ENCODE measurements around the gene MAOB. TPM values are rescaled to one million over a fixed set of nuclear protein-coding genes. Genes with fewer than 3 reads are reported as not detected.

MAOB gene
- total and polyA plus RNA-seq, 9 of the 15 experiments (the other 6 are each of a cell fraction or from before 2014, with no cell fraction given): 0.05 to 0.09 TPM; not detected in 7

- TF ChIP-seq, protein P1, sequence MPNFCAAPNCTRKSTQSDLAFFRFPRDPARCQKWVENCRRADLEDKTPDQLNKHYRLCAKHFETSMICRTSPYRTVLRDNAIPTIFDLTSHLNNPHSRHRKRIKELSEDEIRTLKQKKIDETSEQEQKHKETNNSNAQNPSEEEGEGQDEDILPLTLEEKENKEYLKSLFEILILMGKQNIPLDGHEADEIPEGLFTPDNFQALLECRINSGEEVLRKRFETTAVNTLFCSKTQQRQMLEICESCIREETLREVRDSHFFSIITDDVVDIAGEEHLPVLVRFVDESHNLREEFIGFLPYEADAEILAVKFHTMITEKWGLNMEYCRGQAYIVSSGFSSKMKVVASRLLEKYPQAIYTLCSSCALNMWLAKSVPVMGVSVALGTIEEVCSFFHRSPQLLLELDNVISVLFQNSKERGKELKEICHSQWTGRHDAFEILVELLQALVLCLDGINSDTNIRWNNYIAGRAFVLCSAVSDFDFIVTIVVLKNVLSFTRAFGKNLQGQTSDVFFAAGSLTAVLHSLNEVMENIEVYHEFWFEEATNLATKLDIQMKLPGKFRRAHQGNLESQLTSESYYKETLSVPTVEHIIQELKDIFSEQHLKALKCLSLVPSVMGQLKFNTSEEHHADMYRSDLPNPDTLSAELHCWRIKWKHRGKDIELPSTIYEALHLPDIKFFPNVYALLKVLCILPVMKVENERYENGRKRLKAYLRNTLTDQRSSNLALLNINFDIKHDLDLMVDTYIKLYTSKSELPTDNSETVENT (CRISPR knock-in tag; IDR thresholded peaks at IDR 0.05): no peak
Observed at GRCh38 chrX:43853225-43853828, 28.9 kb downstream of the MAOB start (continued).

DNA sequence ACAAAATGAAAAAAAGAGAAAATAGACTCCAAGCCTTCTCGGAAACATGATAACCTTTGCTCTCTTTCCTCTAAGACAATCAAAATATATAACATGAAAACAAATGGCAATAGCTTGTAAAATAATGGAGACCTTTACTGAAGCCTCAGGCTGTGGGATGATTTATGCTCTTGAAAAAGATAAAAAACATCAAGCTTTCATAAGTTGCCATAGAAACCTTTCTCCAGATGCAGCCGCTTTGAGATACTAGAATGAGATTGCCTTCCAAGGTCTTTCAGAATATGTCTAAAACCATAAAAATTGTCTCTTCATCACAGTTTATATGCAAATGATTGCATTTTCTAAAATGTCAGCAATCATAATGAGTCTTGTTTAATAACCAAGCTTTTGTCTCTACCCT is 31.6 kb downstream of the MAOB start:
- H3K79me2 ChIP-seq (ENCODE audit: control insufficient read depth, insufficient read depth, low read length): no peaks in the 10 kb centered on the region
- H3K27ac ChIP-seq (ENCODE audit: extremely low read depth, low read depth, low read length): no peak overlapping the region
- ChIA-PET POLR2A (no interaction called here), CTCF (ENCODE audit: low intra/inter-chr PET ratio) (no interaction called here)
- no peaks in the 10 kb centered on the region for H3K4me1 ChIP-seq (replicated peaks in 1 of 2; ENCODE audit: control insufficient read depth in 2 of 2, insufficient read depth in 2 of 2, low read length in 2 of 2)
- no TSS peak for BruUV-seq (replicated peaks)
- TF ChIP-seq ZNF347 (CRISPR knock-in tag; IDR thresholded peaks at IDR 0.05; ENCODE audit: low read depth): no peak
- no peaks in the 10 kb centered on the region for H3K36me3 ChIP-seq (ENCODE audit: control insufficient read depth, insufficient read depth, low read length)
- no peaks in the 10 kb centered on the region for H3K9me1 ChIP-seq (ENCODE audit: control insufficient read depth, insufficient read depth, low read length)
- no peaks in the 10 kb centered on the region for H3K9me3 ChIP-seq (replicated peaks; ENCODE audit: control insufficient read depth, insufficient read depth, low read depth, low read length)
- ATAC-seq (no peak), DNase-seq (ENCODE audit: extremely low read depth in 1 of 4, low spot score in 3 of 4) (no peak), FAIRE-seq (no peak)
- in situ Hi-C loops (cut with MboI): no loop called here
- H3K4me3 ChIP-seq: no peak overlapping the region
- intact Hi-C loops (cut with micrococcal nuclease): no loop called here
- 0% methylated on average over 2 of the region's 2 CpGs for WGBS (ENCODE audit: insufficient coverage, low coverage, missing lambda C conversion rate)
- H3K4me2 ChIP-seq (ENCODE audit: insufficient read depth, low read length): no peak overlapping the region
- H3K27me3 ChIP-seq (ENCODE audit: control insufficient read depth in 2 of 2, insufficient read depth in 2 of 2, low read length in 2 of 2): no peaks in the 10 kb centered on the region
- no peak overlapping the region for H2AFZ ChIP-seq (ENCODE audit: low read depth, low read length)
- H3K9ac ChIP-seq (ENCODE audit: insufficient read depth in 1 of 2, low read depth in 2 of 2, low read length in 2 of 2): no peak overlapping the region
- no peaks in the 10 kb centered on the region for H4K20me1 ChIP-seq (replicated peaks; ENCODE audit: control insufficient read depth, insufficient read depth, low read length)

Measured in K562 (cell line).